Measurements from ENCODE around the gene PRKN.

Gene PRKN

GRCh38 chr6:162242915-162243314, 484.7 kb downstream of the PRKN start (continued):
- TF ChIP-seq ZNF654 (tag by site-specific recombination; IDR thresholded peaks at IDR 0.05; ENCODE audit: low read depth), result no peak

DNA sequence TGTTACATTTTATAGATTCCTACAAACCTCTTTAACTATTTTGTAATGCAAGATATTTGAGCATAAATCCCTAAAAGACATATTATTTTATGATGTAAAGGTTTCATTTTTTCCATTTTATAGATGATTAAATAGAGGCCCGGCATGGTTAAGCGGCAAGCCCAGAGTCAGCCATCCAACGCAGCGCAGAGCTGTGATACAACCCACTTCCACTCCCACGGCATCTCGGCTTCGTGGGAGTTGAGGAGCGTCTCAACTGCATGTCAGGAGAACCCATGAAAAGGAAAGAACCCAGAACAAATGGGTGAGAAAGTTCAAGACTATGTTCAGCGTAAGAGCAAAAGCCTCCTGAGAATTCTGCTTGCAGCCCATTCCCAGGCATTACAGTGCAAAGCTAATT, 488.2 kb downstream of the PRKN start:
- POLR2A ChIA-PET, result no interaction called here
- H3K4me1 ChIP-seq (ENCODE audit: control insufficient read depth, insufficient read depth, low read length), result no peaks in the 10 kb centered on the region
- H3K36me3 ChIP-seq (ENCODE audit: control insufficient read depth in 2 of 2, insufficient read depth in 1 of 2, low read length in 2 of 2), result no peaks in the 10 kb centered on the region
- H3K4me3 ChIP-seq (ENCODE audit: low read depth, low read length), result no peak overlapping the region
- H3K9me3 ChIP-seq (ENCODE audit: control insufficient read depth, insufficient read depth, low read depth, low read length), result no peaks in the 10 kb centered on the region
- TF ChIP-seq SP2 (tag by site-specific recombination; IDR thresholded peaks at IDR 0.05) (no peak), KLF7 (tag by site-specific recombination; IDR thresholded peaks at IDR 0.05; ENCODE audit: borderline replicate concordance) (no peak), ZNF132 (tag by site-specific recombination; IDR thresholded peaks at IDR 0.05; ENCODE audit: borderline replicate concordance) (no peak), ZNF248 (tag by site-specific recombination; IDR thresholded peaks at IDR 0.05) (no peak), SCRT2 (tag by site-specific recombination; IDR thresholded peaks at IDR 0.05) (no peak), ZNF398 (tag by site-specific recombination; IDR thresholded peaks at IDR 0.05) (no peak), ZNF558 (tag by site-specific recombination; IDR thresholded peaks at IDR 0.05) (no peak), GLI2 (tag by site-specific recombination; IDR thresholded peaks at IDR 0.05; ENCODE audit: borderline replicate concordance, low read depth) (no peak), ZNF148 (tag by site-specific recombination; IDR thresholded peaks at IDR 0.05; ENCODE audit: borderline replicate concordance) (no peak), BCL11A (tag by site-specific recombination; IDR thresholded peaks at IDR 0.05; ENCODE audit: low read depth) (no peak), ZNF24 (tag by site-specific recombination; IDR thresholded peaks at IDR 0.05) (no peak)
- TF ChIP-seq, protein P1, sequence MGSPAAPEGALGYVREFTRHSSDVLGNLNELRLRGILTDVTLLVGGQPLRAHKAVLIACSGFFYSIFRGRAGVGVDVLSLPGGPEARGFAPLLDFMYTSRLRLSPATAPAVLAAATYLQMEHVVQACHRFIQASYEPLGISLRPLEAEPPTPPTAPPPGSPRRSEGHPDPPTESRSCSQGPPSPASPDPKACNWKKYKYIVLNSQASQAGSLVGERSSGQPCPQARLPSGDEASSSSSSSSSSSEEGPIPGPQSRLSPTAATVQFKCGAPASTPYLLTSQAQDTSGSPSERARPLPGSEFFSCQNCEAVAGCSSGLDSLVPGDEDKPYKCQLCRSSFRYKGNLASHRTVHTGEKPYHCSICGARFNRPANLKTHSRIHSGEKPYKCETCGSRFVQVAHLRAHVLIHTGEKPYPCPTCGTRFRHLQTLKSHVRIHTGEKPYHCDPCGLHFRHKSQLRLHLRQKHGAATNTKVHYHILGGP (tag by site-specific recombination; IDR thresholded peaks at IDR 0.05), result no peak
- CTCF ChIA-PET, result no interaction called here
- no peak overlapping the region for H3K27ac ChIP-seq (ENCODE audit: extremely low read depth, low read depth, low read length)

DNA sequence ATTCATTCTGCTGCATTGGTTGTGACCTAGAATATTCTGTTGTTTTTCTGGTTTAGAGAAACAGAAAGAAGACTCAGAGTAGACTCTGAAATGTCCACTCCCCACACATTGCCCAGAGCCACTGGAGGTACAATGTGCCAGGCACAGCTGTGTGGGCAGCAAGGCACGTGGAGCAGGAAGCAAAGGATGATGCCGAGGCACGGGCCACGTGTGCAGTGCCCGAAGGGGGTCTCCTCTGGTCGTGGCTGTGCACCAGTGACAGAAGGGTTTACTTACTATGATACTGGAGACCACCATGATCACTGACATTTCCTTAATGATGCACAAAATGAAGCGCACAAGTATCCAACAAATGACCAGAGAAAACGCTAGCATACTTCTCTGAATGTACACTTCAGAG, 488.9 kb downstream of the PRKN start:
- H3K27ac ChIP-seq (ENCODE audit: extremely low read depth, low read depth, low read length), result no peak overlapping the region
- no peaks in the 10 kb centered on the region for H3K4me1 ChIP-seq (ENCODE audit: control insufficient read depth, insufficient read depth, low read length)
- ChIA-PET CTCF (no interaction called here), POLR2A (no interaction called here)
- H3K4me3 ChIP-seq (ENCODE audit: low read depth, low read length), result no peak overlapping the region
- no peaks in the 10 kb centered on the region for H3K9me3 ChIP-seq (ENCODE audit: control insufficient read depth, insufficient read depth, low read depth, low read length)
- no peaks in the 10 kb centered on the region for H3K36me3 ChIP-seq (ENCODE audit: control insufficient read depth in 2 of 2, insufficient read depth in 1 of 2, low read length in 2 of 2)
- TF ChIP-seq PRDM4 (tag by site-specific recombination; IDR thresholded peaks at IDR 0.05), result no peak
- TF ChIP-seq ZNF239 (tag by site-specific recombination; IDR thresholded peaks at IDR 0.05), result no peak
- TF ChIP-seq ZNF214 (tag by site-specific recombination; IDR thresholded peaks at IDR 0.05; ENCODE audit: borderline replicate concordance), result no peak
- no peak for TF ChIP-seq ZFP3 (tag by site-specific recombination; IDR thresholded peaks at IDR 0.05; ENCODE audit: low read depth)
